GM12878 (cell line): ENCODE measurements around the gene SIGLEC11.

Experiments
- CHD2 ChIP-seq: IDR thresholded peaks from 2 replicates; pipeline ENCODE4 v1.6.1; 2011; ENCODE audit warnings: low read depth, low read length, improper control_type of control experiment, borderline replicate concordance
- CREM ChIP-seq: IDR thresholded peaks from 2 replicates; pipeline ENCODE4 v1.6.1; 2014; ENCODE audit warnings: antibody characterized with exemption, low read depth
- EZH2 ChIP-seq: IDR thresholded peaks from 2 replicates; pipeline ENCODE4 v1.6.1; 2012; ENCODE audit warnings: low read depth, mild to moderate bottlenecking, control low read depth, inconsistent platforms, low read length, borderline replicate concordance; ENCODE audit not compliant: control insufficient read depth
- JUNB ChIP-seq: IDR thresholded peaks from 2 replicates; pipeline ENCODE4 v1.6.1; 2016; ENCODE audit warnings: antibody characterized with exemption, mild to moderate bottlenecking
- SRF ChIP-seq, 2 experiments: IDR thresholded peaks; 2 replicates each; pipeline ENCODE4 v1.6.1; 2011; ENCODE audit warnings: low read depth in 2 of 2, low read length in 2 of 2, mild to moderate bottlenecking in 1 of 2, moderate library complexity in 1 of 2
- TAF1 ChIP-seq: IDR thresholded peaks from 2 replicates; pipeline ENCODE4 v1.6.1; 2011; ENCODE audit warnings: mild to moderate bottlenecking, low read depth, low read length, borderline replicate concordance
- TF ChIP-seq, protein P1 (sequence below), 3 experiments: IDR thresholded peaks in 2 of 3; conservative IDR thresholded peaks in 1 of 3; 2 replicates each; pipeline ENCODE4 v1.5.1; 2011; ENCODE audit warnings: low read depth in 3 of 3, low read length in 3 of 3, mild to moderate bottlenecking in 3 of 3, control low read depth in 2 of 3, moderate library complexity in 2 of 3, inconsistent platforms in 1 of 3, mixed read lengths in 1 of 3; ENCODE audit not compliant: control insufficient read depth in 2 of 3, insufficient read depth in 1 of 3; ENCODE audit errors: extremely low read depth in 1 of 3
- TF ChIP-seq, protein P2 (sequence below): IDR thresholded peaks from 2 replicates; pipeline ENCODE4 v1.6.1; 2012; ENCODE audit warnings: mild to moderate bottlenecking, low read depth, low read length
- TF ChIP-seq, protein P3 (sequence below): IDR thresholded peaks from 2 replicates; pipeline ENCODE4 v1.6.1; 2011; ENCODE audit warnings: borderline replicate concordance, low read depth, mild to moderate bottlenecking, moderate library complexity, mixed read lengths, low read length; ENCODE audit not compliant: insufficient read depth; ENCODE audit errors: extremely low read length
- TF ChIP-seq, protein P4 (sequence below): IDR thresholded peaks from 2 replicates; pipeline ENCODE4 v1.6.1; 2011; ENCODE audit warnings: low read depth, low read length, improper control_type of control experiment, borderline replicate concordance

DNA sequence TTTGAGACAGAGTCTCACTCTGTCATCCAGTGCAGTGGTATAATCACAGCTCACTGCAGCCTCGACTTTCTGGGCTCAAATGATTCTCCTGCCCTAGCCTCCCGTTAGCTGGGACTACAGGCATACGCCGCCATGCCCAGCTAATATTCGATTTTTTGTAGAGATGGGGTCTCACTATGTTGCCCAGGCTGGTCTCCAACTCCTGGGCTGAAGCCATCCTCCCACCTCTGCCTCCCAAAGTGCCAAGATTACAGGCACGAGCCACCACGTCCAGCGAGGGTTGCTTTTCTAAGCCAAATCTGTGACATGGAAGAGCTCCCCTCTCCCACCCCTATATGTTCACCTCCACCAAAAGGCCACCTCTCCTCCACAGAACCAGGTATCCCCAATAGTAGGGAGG lies 42.9 kb downstream of the SIGLEC11 start:
- TF ChIP-seq, protein P1, sequence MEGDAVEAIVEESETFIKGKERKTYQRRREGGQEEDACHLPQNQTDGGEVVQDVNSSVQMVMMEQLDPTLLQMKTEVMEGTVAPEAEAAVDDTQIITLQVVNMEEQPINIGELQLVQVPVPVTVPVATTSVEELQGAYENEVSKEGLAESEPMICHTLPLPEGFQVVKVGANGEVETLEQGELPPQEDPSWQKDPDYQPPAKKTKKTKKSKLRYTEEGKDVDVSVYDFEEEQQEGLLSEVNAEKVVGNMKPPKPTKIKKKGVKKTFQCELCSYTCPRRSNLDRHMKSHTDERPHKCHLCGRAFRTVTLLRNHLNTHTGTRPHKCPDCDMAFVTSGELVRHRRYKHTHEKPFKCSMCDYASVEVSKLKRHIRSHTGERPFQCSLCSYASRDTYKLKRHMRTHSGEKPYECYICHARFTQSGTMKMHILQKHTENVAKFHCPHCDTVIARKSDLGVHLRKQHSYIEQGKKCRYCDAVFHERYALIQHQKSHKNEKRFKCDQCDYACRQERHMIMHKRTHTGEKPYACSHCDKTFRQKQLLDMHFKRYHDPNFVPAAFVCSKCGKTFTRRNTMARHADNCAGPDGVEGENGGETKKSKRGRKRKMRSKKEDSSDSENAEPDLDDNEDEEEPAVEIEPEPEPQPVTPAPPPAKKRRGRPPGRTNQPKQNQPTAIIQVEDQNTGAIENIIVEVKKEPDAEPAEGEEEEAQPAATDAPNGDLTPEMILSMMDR (IDR thresholded peaks at IDR 0.05 in 2 of 3, conservative IDR thresholded peaks at IDR 0.05 in 1 of 3; ENCODE audit: control insufficient read depth in 2 of 3, extremely low read depth in 1 of 3, insufficient read depth in 1 of 3, low read depth in 3 of 3, low read length in 3 of 3) = no peak
- TF ChIP-seq, protein P2, sequence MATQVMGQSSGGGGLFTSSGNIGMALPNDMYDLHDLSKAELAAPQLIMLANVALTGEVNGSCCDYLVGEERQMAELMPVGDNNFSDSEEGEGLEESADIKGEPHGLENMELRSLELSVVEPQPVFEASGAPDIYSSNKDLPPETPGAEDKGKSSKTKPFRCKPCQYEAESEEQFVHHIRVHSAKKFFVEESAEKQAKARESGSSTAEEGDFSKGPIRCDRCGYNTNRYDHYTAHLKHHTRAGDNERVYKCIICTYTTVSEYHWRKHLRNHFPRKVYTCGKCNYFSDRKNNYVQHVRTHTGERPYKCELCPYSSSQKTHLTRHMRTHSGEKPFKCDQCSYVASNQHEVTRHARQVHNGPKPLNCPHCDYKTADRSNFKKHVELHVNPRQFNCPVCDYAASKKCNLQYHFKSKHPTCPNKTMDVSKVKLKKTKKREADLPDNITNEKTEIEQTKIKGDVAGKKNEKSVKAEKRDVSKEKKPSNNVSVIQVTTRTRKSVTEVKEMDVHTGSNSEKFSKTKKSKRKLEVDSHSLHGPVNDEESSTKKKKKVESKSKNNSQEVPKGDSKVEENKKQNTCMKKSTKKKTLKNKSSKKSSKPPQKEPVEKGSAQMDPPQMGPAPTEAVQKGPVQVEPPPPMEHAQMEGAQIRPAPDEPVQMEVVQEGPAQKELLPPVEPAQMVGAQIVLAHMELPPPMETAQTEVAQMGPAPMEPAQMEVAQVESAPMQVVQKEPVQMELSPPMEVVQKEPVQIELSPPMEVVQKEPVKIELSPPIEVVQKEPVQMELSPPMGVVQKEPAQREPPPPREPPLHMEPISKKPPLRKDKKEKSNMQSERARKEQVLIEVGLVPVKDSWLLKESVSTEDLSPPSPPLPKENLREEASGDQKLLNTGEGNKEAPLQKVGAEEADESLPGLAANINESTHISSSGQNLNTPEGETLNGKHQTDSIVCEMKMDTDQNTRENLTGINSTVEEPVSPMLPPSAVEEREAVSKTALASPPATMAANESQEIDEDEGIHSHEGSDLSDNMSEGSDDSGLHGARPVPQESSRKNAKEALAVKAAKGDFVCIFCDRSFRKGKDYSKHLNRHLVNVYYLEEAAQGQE = no peak
- no peak for TF ChIP-seq SRF (IDR thresholded peaks at IDR 0.05; ENCODE audit: low read depth in 2 of 2, low read length in 2 of 2)
- TF ChIP-seq, protein P3, sequence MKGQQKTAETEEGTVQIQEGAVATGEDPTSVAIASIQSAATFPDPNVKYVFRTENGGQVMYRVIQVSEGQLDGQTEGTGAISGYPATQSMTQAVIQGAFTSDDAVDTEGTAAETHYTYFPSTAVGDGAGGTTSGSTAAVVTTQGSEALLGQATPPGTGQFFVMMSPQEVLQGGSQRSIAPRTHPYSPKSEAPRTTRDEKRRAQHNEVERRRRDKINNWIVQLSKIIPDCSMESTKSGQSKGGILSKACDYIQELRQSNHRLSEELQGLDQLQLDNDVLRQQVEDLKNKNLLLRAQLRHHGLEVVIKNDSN = no peak
- TF ChIP-seq EZH2 = no peak
- TF ChIP-seq, protein P4, sequence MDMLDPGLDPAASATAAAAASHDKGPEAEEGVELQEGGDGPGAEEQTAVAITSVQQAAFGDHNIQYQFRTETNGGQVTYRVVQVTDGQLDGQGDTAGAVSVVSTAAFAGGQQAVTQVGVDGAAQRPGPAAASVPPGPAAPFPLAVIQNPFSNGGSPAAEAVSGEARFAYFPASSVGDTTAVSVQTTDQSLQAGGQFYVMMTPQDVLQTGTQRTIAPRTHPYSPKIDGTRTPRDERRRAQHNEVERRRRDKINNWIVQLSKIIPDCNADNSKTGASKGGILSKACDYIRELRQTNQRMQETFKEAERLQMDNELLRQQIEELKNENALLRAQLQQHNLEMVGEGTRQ = no peak
- no peak for TF ChIP-seq CHD2
- no peak for TF ChIP-seq CREM
- TF ChIP-seq JUNB = no peak
- TF ChIP-seq TAF1 = no peak
